ENCODE data around the gene PCP2. TPM values are rescaled to one million over a fixed set of nuclear protein-coding genes. Genes with fewer than 3 reads are reported as not detected.

The PCP2 gene
- total and polyA plus RNA-seq, 2 of the 13 experiments (the other 11 are each of a cell fraction or from before 2014, with no cell fraction given) = 0.62 TPM; not detected in 1

GRCh38 chr19:7629347-7630054 is 4.0 kb downstream of the PCP2 start, which contains the start of the genes PET100 and XAB2 (continued):
- TF ChIP-seq, protein P1, sequence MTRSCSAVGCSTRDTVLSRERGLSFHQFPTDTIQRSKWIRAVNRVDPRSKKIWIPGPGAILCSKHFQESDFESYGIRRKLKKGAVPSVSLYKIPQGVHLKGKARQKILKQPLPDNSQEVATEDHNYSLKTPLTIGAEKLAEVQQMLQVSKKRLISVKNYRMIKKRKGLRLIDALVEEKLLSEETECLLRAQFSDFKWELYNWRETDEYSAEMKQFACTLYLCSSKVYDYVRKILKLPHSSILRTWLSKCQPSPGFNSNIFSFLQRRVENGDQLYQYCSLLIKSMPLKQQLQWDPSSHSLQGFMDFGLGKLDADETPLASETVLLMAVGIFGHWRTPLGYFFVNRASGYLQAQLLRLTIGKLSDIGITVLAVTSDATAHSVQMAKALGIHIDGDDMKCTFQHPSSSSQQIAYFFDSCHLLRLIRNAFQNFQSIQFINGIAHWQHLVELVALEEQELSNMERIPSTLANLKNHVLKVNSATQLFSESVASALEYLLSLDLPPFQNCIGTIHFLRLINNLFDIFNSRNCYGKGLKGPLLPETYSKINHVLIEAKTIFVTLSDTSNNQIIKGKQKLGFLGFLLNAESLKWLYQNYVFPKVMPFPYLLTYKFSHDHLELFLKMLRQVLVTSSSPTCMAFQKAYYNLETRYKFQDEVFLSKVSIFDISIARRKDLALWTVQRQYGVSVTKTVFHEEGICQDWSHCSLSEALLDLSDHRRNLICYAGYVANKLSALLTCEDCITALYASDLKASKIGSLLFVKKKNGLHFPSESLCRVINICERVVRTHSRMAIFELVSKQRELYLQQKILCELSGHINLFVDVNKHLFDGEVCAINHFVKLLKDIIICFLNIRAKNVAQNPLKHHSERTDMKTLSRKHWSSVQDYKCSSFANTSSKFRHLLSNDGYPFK (CRISPR knock-in tag; IDR thresholded peaks at IDR 0.05; ENCODE audit: borderline replicate concordance) = peak; percentile 77; the same call in 1 of the 2 replicates
- TF ChIP-seq ZNF737 (CRISPR knock-in tag; IDR thresholded peaks at IDR 0.05; ENCODE audit: borderline replicate concordance) = no peak
- TF ChIP-seq SETDB1 (CRISPR knock-in tag; IDR thresholded peaks at IDR 0.05; ENCODE audit: borderline replicate concordance) = 0 out of 2 replicates have a peak, but pooled peaks have one; percentile 70
- no peak for TF ChIP-seq SAFB2 (CRISPR knock-in tag; IDR thresholded peaks at IDR 0.05; ENCODE audit: borderline replicate concordance, low read depth)
- no peak for TF ChIP-seq FOXO1 (CRISPR knock-in tag; IDR thresholded peaks at IDR 0.05)
- TF ChIP-seq, protein P2, sequence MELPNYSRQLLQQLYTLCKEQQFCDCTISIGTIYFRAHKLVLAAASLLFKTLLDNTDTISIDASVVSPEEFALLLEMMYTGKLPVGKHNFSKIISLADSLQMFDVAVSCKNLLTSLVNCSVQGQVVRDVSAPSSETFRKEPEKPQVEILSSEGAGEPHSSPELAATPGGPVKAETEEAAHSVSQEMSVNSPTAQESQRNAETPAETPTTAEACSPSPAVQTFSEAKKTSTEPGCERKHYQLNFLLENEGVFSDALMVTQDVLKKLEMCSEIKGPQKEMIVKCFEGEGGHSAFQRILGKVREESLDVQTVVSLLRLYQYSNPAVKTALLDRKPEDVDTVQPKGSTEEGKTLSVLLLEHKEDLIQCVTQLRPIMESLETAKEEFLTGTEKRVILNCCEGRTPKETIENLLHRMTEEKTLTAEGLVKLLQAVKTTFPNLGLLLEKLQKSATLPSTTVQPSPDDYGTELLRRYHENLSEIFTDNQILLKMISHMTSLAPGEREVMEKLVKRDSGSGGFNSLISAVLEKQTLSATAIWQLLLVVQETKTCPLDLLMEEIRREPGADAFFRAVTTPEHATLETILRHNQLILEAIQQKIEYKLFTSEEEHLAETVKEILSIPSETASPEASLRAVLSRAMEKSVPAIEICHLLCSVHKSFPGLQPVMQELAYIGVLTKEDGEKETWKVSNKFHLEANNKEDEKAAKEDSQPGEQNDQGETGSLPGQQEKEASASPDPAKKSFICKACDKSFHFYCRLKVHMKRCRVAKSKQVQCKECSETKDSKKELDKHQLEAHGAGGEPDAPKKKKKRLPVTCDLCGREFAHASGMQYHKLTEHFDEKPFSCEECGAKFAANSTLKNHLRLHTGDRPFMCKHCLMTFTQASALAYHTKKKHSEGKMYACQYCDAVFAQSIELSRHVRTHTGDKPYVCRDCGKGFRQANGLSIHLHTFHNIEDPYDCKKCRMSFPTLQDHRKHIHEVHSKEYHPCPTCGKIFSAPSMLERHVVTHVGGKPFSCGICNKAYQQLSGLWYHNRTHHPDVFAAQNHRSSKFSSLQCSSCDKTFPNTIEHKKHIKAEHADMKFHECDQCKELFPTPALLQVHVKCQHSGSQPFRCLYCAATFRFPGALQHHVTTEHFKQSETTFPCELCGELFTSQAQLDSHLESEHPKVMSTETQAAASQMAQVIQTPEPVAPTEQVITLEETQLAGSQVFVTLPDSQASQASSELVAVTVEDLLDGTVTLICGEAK (IDR thresholded peaks at IDR 0.05) = peak; percentile 43; the same call in 1 of the 2 replicates
- TF ChIP-seq, protein P2 (CRISPR knock-in tag; IDR thresholded peaks at IDR 0.05) = peak; percentile 62; the same call in 1 of the 2 replicates
- TF ChIP-seq SIN3A (IDR thresholded peaks at IDR 0.05; ENCODE audit: borderline replicate concordance, low read depth, low read length) = peak; percentile 90
- TF ChIP-seq RFX1 (IDR thresholded peaks at IDR 0.05) = no peak
- peak; percentile 62; the same call in 1 of the 2 replicates for TF ChIP-seq ZNF143 (CRISPR knock-in tag; IDR thresholded peaks at IDR 0.05)
- TF ChIP-seq SALL2 (CRISPR knock-in tag; IDR thresholded peaks at IDR 0.05) = peak; percentile 79; the same call in 1 of the 2 replicates
- TF ChIP-seq, protein P3, sequence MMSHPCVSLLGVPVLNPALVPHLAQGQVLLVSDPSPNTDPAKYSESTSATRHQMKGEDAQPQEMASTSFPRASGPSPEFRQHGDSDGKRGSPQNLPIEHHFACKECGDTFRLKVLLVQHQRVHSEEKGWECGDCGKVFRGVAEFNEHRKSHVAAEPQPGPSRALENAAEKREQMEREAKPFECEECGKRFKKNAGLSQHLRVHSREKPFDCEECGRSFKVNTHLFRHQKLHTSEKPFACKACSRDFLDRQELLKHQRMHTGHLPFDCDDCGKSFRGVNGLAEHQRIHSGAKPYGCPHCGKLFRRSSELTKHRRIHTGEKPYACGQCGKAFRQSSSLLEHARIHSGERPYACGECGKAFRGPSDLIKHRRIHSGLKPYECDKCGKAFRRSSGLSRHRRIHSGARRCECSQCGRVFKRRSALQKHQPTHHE (CRISPR knock-in tag; IDR thresholded peaks at IDR 0.05; ENCODE audit: borderline replicate concordance) = 0 out of 2 replicates have a peak, but pooled peaks have one; percentile 65
- no peak for TF ChIP-seq PTBP1 (IDR thresholded peaks at IDR 0.05; ENCODE audit: low read depth, low read length, poor library complexity, severe bottlenecking)
- no peak for TF ChIP-seq ZNF160 (CRISPR knock-in tag; IDR thresholded peaks at IDR 0.05)
